HUDEP-2 (cell line): Measurements from ENCODE around the gene CAMKK2.
"Not testable (repeated sequence)": the region's sequence is repeated elsewhere in the genome, so short reads cannot be mapped to it uniquely, and the experiment has no call there.

Experiments
- DNase-seq, 76 experiments: peaks; one replicate each; lab custom pipeline; 2025; ENCODE audit not compliant: unreplicated experiment in 76 of 76; lab: John Stamatoyannopoulos, UW

The CAMKK2 gene

DNA sequence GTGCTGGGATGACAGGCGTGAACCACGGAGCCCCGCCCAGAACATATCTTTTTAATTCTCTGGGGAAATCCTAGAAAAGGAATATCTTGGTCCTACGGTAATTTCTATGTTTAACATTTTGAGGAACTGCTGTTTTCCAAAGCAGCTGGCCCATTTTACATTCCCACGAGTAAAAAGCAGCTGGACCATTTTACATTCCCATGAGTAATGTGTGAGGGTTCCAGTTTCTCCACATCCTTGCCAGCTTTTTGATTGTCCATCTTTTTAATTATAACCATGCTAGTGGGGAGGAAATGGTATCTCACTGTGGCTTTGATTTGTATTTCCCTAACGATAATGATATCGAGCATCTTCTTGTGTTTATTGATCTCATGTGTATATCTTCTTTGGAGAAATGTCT lies 91.0 kb downstream of the CAMKK2 start:
- no peak for DNase-seq

DNA sequence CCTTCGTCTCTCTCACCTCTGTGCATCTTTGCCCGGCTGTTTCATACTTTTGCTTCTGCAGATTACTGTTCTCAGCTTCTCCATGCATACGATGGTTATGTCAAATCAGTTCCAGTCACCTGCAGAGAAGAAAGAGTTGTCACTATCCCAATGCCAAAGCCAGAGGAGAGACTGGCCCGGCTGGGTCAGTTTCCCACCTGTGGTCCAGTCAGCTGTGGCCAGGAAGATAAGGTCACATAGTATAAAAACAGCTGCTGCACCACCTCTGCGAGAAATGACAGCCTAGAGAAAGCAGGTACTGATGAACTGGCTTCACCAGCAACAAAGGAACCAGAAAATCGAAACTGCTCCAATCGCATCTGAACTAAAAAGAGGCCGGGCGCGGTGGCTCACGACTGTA lies 93.0 kb downstream of the CAMKK2 start:
- DNase-seq = no peak

DNA sequence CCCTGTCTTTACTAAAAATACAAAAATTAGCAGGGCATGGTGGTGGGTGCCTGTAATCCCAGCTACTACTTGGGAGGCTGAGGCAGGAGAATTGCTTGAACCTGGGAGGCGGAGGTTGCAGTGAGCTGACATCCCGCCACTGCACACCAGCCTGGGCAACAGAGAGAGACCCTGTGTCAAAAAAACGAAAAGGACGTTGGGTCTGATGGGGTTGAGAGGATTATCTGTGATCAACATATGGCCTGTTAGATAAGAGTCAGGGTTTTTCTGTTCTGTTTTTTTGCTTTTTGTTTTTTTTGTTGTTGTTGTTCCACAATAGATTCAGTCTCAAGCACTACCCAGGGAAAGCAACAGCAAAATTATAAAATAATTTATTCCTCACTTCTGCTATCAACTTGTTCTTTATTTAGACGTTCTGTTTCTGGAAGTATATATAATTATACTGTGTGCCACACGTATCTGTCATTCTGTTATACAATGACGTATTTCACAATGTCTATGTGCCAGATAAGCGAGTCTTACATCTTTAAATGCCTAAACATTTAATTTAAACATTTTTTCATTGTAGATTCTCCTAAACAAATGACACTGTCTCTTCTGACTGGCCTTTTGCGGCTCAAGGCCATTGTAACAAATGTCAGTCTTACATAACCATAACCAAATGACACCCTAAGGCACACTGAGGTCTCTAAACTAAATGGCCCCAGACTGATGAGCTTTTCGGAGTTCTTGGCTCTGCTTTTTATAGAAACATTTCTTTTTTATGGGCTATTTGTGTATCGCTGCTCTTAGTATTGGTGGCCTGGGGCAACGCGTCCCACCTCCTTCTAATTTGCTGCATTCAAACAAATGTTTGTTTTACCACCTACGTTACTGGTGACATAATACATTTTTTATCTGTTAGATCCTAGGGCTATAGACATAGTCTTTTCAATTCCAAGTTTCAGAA lies 93.8 kb downstream of the CAMKK2 start:
- peak in 53 of 76 experiments; percentile 4 to 81 (median 40) for DNase-seq

DNA sequence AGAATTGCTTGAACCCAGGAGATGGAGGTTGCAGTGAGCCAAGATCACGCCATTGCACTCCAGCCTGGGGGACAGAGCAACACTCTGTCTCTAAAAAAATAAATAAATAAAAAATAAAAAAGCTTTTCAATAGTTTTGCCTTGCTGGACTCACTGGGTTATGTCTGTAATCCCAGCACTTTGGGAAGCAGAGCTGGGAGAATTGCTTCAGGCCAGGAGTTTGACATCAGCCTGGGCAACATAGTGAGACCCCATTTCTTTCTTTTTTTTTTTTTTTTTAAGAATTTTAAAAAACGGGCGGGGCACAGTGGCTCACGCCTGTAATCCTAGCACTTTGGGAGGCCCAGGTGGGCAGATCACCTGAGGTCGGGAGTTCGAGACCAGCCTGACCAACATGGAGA lies 95.4 kb downstream of the CAMKK2 start:
- not testable (repeated sequence) for DNase-seq

DNA sequence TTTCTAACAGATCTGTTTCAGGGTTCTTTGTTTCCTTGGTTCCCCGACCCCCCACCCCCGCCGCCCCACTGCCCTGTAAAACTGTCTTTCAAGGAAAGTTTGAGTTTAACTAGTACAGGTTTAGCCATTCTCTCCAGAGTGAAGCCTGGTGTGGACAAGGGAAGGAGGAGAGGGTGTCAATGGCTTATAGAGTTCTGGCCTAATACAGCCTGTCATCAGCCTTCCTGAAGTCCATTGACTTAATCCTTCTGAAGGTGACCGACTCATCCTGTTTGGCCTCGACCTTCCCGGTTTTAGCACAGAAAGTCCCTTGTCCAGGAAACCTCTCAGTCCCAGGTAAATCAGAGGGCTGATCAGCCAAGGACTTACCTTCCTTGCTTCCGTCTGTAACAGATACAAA lies 97.6 kb downstream of the CAMKK2 start:
- no peak for DNase-seq

DNA sequence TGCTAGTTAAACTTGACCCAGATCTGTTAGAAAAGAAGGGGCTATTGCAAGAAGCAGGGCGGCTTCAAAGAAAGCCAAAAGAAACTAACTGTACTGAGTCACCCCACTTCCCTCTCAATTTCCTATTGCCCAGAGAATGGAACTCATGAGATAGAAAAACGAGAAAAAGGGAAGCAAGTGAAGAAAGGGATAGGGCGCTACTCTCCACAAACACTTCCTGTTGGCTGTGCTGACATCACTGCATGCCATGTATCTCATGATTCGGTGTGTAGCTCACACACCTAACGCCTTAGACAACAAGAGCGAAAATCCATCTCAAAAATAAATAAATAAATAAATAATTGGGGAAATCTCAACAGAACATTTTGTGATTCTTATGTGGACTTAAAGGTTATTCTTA lies 99.6 kb downstream of the CAMKK2 start:
- DNase-seq = peak in 1 of 76 experiments; percentile 16

DNA sequence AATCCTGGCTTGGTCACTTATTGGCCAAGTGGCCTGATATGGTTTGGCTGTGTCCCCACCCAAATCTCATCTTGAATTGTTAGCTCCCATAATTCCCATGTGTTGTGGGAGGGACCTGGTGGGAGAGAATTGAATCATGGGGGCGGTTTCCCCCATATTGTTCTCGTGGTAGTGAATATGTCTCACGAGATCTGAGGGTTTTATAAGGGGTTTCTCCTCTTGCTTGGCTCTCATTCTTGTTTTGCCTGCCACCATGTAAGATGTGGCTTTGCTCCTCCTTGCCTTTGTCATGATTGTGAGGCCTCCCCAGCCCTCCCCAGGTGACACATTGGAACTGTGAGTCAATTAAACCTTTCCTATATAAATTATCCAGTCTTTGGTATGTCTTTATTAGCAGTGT lies 105.4 kb downstream of the CAMKK2 start:
- DNase-seq = no peak

DNA sequence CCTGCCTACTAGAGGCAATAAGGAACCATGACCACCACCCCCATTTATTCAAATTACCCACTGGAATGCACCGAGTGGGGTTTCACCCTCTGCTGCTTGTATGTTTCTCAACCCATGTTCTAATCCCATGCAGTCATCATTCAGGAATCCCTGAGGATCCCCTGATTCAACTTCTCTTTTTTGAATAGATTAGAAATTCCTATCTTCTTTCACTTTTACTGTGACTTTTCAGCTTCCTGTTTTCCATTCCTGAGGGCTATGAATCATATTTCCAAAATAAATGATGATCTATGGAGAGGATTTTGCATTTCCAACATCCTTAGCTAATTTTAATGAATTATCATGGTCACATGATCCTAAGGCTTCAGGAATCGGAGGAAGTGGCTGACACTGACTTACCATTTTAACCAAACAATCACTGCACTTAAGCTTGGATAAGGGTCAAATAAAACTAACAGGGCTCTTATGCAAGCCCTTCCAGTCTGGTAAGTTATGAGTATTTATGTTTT lies 105.9 kb downstream of the CAMKK2 start:
- no peak for DNase-seq

DNA sequence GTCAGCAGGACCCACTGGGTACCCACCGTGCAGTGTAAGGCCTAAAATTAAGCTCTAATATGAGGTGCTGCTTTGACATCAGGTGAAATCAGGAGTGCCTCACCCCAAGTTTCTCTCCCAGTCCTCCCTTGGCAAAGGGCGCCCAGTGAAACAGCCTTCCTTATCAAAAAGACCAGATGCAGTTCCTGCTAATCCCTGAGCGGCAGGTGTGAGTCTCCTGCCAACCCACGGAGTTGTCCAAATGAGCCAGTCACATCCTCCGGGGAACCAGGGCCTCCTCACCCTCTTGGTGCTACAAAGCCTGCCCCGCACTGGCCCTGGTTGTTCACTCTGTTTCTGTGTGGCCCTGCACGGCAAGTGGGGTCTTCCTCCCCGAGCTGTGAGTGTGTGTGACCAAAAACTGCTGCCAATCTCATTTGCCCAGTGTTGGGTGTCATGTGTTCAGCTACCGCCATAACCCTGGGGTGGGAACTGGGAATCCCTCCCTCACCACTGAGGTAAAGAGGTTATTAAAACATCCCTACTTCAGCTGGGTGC lies 106.8 kb downstream of the CAMKK2 start:
- DNase-seq = peak in 62 of 76 experiments; percentile 13 to 78 (median 48)

DNA sequence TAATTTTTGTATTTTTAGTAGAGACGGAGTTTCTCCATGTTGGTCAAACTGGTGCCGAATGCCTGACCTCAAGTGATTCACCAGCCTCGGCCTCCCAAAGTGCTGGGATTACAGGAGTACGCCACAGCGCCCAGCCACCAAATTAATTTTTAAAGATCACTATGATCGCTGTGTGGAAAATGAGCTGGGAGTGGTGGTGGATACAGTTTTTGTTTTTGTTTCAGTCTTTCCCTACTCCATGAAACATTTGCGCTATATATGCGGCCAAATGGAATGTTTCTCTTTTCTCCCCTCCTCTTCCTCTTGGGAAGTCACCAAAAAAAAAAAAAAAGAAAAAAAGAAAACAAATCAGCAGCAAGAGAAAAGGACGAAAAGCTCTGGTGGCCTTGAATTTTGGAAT lies 107.4 kb downstream of the CAMKK2 start:
- DNase-seq = no peak

DNA sequence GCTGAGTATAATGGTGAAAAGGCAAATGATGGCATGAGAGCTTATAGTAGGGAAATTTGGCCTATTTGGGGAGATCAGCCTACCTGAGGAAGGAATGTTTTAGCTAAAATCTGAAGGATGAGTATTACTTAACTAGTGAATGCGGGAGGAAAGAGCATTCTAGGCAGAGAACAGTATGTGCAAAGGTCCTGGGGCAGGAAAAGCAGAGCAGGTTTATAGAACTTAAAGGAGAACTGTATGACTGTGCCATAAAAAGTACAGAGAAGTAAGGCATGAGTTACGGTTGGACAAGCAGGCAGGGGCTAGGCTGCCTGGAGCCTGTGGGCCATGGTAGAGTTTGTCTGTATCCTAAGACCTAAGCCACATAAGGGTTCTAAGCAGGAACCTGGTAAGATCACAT lies 108.3 kb downstream of the CAMKK2 start:
- DNase-seq = no peak
